ENCODE measurements around the gene URB2.
"Not testable (repeated sequence)": the region's sequence is repeated elsewhere in the genome, so short reads cannot be mapped to it uniquely, and the experiment has no call there.

Gene URB2

GRCh38 chr1:229625915-229626831 is at the start of gene URB2, which contains the start of gene TAF5L:
URB2 (plus strand) TSS chr1:229626247; CDS start chr1:229627634, 1,387 bp downstream.
TAF5L (minus strand) TSS chr1:229626122; CDS start chr1:229614482, 11,640 bp downstream.
- DNase-seq (ENCODE audit: low spot score): peak; percentile 92

GRCh38 chr1:229578168-229579058 is 47.6 kb upstream of the URB2 start:
- DNase-seq (ENCODE audit: low spot score): no peak

- DNase-seq (ENCODE audit: low spot score): peak; percentile 53
These were observed 46.9 kb upstream of the URB2 start for GRCh38 chr1:229579059-229579673.

- no peak for DNase-seq (ENCODE audit: low spot score)
These were observed 44.6 kb upstream of the URB2 start for GRCh38 chr1:229581485-229581884.

- DNase-seq (ENCODE audit: low spot score): no peak
These were observed 43.9 kb upstream of the URB2 start for GRCh38 chr1:229582011-229582694.

GRCh38 chr1:229582715-229583114 is 43.3 kb upstream of the URB2 start:
- no peak for DNase-seq (ENCODE audit: low spot score)

GRCh38 chr1:229585338-229585737 is 40.7 kb upstream of the URB2 start:
- no peak for DNase-seq (ENCODE audit: low spot score)

GRCh38 chr1:229590119-229590518 is 35.9 kb upstream of the URB2 start:
- no peak for DNase-seq (ENCODE audit: low spot score)

GRCh38 chr1:229593800-229594199 is 32.2 kb upstream of the URB2 start:
- no peak for DNase-seq (ENCODE audit: low spot score)

- no peak for DNase-seq (ENCODE audit: low spot score)
These were observed 31.6 kb upstream of the URB2 start for GRCh38 chr1:229594227-229595008.

- not testable (repeated sequence) for DNase-seq (ENCODE audit: low spot score)
These were observed 30.2 kb upstream of the URB2 start for GRCh38 chr1:229595876-229596275.

GRCh38 chr1:229596925-229597699 is 28.9 kb upstream of the URB2 start:
- DNase-seq (ENCODE audit: low spot score): no peak

GRCh38 chr1:229597877-229598276 is 28.2 kb upstream of the URB2 start:
- DNase-seq (ENCODE audit: low spot score): no peak

- DNase-seq (ENCODE audit: low spot score): no peak
These were observed 26.7 kb upstream of the URB2 start for GRCh38 chr1:229599218-229599954.

- no peak for DNase-seq (ENCODE audit: low spot score)
These were observed 25.8 kb upstream of the URB2 start for GRCh38 chr1:229600229-229600628.

- no peak for DNase-seq (ENCODE audit: low spot score)
These were observed 22.6 kb upstream of the URB2 start for GRCh38 chr1:229603371-229604005.

GRCh38 chr1:229607370-229607769 is 18.7 kb upstream of the URB2 start:
- no peak for DNase-seq (ENCODE audit: low spot score)

- no peak for DNase-seq (ENCODE audit: low spot score)
These were observed 17.5 kb upstream of the URB2 start for GRCh38 chr1:229608590-229608989.

GRCh38 chr1:229613938-229614337 is 12.1 kb upstream of the URB2 start:
- DNase-seq (ENCODE audit: low spot score): no peak
